HAP-1 (cell line): ENCODE results near the gene EFHC1.
A peak's percentile ranks its signal among the peaks of the same experiment; 100 is the strongest.

Experiments used
- DNase-seq, 2 experiments: peaks; one replicate each; pipeline ENCODE4 v3.0.0-alpha.2; 2016 to 2020; ENCODE audit warnings: low spot score in 2 of 2
- H3K27me3 ChIP-seq: fragments of 250-450 bp; sonication (Bioruptor Pico); 2 replicates; pipeline ENCODE4 v1.5.1; 2020; ENCODE audit warnings: low read depth, mild to moderate bottlenecking, moderate library complexity
- H3K36me3 ChIP-seq: fragments of 250-450 bp; sonication (Bioruptor Pico); replicated peaks from 2 replicates; pipeline ENCODE4 v1.5.1; 2020; ENCODE audit warnings: mild to moderate bottlenecking
- H3K4me1 ChIP-seq: fragments of 250-450 bp; sonication (Bioruptor Pico); 2 replicates; pipeline ENCODE4 v1.5.1; 2020; ENCODE audit warnings: mild to moderate bottlenecking
- H3K4me3 ChIP-seq: fragments of 250-450 bp; sonication (Bioruptor Pico); 2 replicates; pipeline ENCODE4 v1.5.1; 2020; ENCODE audit warnings: mild to moderate bottlenecking, moderate library complexity
- H3K9me3 ChIP-seq: fragments of 250-450 bp; sonication (Bioruptor Pico); 2 replicates; pipeline ENCODE4 v1.5.1; 2020; ENCODE audit warnings: mild to moderate bottlenecking, moderate library complexity
- in situ Hi-C: fragments of 300-500 bp; cut with MboI; formaldehyde crosslinking; loops from 3 replicates; pipeline ENCODE4 v1.14.3; 2020; ENCODE audit warnings: low sequenced_read_pairs, inconsistent platforms, mixed read lengths

Gene EFHC1

GRCh38 chr6:52571099-52571755, 151.1 kb downstream of the EFHC1 start:
- H3K36me3 ChIP-seq: no peaks in the 10 kb centered on the region
- peaks cover 52% of the 10 kb centered on the region for H3K4me1 ChIP-seq
- H3K27me3 ChIP-seq: no peaks in the 10 kb centered on the region
- DNase-seq: no peak
- in situ Hi-C loops: no loop called here
- no peak overlapping the region for H3K4me3 ChIP-seq
- no peaks in the 10 kb centered on the region for H3K9me3 ChIP-seq

DNA sequence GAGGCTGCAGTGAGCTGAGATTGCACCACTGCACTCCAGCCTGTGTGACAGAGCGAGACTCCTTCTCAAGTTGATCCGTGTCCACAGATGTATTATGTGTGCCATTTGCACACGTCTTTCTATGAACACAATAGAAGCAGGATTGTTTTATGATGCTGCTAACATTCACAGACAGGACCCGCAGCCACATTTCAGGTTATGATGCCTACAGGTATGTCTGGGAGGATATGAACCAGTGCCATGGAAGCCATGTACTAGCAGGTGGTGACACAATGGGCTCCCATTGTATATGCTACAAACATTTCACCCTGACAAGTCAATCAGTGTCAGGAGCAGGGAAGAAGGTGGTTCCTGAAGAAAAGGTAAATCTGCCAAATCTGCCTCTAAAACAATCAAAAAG, 152.4 kb downstream of the EFHC1 start:
- H3K27me3 ChIP-seq: no peaks in the 10 kb centered on the region
- H3K36me3 ChIP-seq: no peaks in the 10 kb centered on the region
- H3K9me3 ChIP-seq: no peaks in the 10 kb centered on the region
- in situ Hi-C loops: no loop called here
- peaks cover 53% of the 10 kb centered on the region for H3K4me1 ChIP-seq
- no peak for DNase-seq
- no peak overlapping the region for H3K4me3 ChIP-seq

DNA sequence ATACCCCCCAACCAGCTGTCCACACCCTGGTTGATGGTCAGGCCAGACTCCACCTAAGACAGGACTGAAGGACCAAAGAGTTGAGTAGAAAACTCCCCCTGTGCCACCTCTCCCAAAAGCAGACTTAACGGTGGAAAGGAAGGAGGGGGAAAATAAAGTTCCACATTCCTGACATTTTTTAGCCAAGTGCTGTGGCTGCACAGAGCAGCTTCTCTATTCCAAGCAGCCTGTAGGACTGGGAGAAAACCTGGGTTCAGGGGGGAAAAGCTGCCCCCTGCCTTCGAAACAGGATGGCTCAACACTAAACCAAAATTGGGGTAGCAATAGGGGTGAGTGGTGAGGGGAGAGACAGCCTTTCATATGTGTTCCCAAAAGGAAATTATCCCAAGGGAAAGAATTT, 153.2 kb downstream of the EFHC1 start:
- in situ Hi-C loops: no loop called here
- no peaks in the 10 kb centered on the region for H3K9me3 ChIP-seq
- no peak overlapping the region for H3K4me3 ChIP-seq
- no peaks in the 10 kb centered on the region for H3K27me3 ChIP-seq
- peak; percentile 17 to 36 for DNase-seq
- no peaks in the 10 kb centered on the region for H3K36me3 ChIP-seq
- H3K4me1 ChIP-seq: peaks cover 53% of the 10 kb centered on the region
